Left cardiac atrium (tissue), 4 donors: ENCODE results near the gene ATP11A. TPM values are rescaled to one million over a fixed set of nuclear protein-coding genes. Genes with fewer than 3 reads are reported as not detected.
"Not testable (repeated sequence)": the region's sequence is repeated elsewhere in the genome, so short reads cannot be mapped to it uniquely, and the experiment has no call there.

Experiments used
- ATAC-seq, 2 donors: fragments of 200-7000 bp; cut with Tn5 transposase; one replicate each; pipeline ENCODE4 v1.9.1; 2020; ENCODE audit warnings: mild to moderate bottlenecking in 2 of 2, moderate library complexity in 2 of 2
- DNase-seq: peaks from one replicate; pipeline ENCODE4 v3.0.0-alpha.2; 2020
- intact Hi-C, 2 donors: fragments of 100-400 bp; cut with DNase I; formaldehyde crosslinking; loops; one replicate each; pipeline versions ENCODE4 v1.14.1 to v1.15.1; 2022 to 2023
- total RNA-seq, 2 donors: library from RNA; stranded (reverse); fragmentation: NEBNext Ultra II Directional; extraction: Animal tissue kit (Norgen Biotek cat#: 25700); gene quantifications; one replicate each; pipeline ENCODE4 v1.2.1, GENCODE V29; 2021
- donor health status: DM: no; HTN: yes; CAD: no.
- donor health status: DM: no; HTN: yes; CAD: no; lungs with severe emphysema.
- donor health status: DM: yes; HTN: yes; CAD: no.
- donor health status: Dilated cardiomyopathy.

ATP11A gene
- total RNA-seq, 2 donors from 2014 or later = 58.5 to 69.9 TPM

DNA sequence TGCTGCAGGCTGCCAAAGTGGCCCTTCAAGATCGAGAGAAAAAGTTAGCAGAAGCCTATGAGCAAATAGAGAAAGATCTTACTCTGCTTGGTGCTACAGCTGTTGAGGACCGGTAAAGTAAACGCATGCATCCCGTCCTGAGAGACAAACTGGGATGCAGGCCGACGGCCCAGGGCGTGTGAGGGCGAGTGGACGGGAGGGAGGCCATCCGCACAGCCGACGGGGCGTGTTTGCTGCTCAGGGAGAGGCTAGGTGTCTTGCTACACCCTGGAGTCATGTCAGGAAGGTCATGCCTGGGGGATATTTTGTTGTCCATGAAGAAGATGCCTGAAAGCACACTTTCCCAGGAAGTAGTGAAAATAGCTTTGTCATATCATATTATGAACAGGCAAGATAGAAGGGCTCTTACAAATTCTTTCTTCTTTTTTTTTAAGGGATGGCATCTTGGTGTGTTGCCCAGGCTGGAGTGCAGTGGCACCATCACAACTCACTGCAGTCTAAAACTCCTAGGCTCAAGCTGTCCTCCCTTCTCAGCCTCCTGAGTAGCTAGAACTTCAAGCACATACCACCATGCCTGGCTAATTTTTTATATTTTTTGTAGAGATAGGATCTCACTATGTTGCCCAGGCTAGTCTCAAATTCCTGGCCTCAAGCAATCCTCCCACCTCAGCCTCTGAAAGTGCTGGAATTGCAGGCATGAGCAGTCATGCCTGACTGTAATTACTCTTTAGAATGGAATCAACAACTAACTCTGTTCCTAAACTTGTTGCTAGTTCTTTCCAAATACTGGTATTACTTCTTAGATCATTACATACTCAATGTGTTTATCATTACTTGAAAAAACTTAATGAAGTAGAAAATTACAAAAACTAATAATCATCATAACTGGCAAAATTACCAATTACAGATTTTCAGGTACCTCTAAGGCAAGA, 161.5 kb downstream of the ATP11A start:
- intact Hi-C loops = no loop called here
- ATAC-seq (no peak), DNase-seq (no peak)

DNA sequence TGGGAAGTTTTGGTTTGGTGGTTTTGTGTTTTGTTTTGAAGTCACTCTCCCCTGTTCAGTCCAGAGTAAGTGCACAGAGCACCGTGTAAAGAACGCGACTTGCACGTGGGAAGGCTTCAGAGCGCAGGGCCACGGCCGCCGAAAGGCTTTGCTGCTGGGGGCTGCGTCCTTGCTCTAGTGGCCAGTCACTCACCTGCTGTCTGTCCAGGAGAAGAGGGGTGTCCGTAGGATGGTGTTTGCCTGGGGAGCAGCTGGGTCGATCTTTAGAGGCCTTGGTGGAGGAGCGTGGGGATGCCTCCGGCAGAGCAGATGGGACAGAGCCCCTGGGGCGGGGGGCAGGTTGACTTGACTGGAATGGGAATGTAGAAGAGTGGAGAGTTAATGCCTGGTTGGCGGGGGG, 162.6 kb downstream of the ATP11A start:
- ATAC-seq = no peak
- intact Hi-C loops = no loop called here
- DNase-seq = no peak

DNA sequence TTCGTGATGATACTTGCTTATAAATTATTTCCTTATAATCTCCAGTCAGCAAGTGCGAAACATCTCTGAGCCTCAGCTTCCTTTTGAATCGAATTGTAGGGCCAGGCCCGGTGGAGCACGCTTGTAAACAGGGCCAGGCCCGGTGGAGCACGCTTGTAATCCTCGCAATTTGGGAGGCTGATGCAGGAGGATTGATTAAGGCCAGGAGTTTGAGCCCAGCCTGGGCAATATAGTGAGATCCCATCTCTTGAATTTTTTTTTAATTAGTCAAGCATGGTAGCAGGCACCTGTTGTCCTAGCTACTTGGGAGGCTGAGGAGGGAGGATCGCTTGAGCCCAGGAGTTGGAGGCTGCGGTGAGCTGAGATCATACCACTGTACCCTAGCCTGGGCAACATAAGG, 163.0 kb downstream of the ATP11A start:
- DNase-seq (no peak), ATAC-seq (no peak)
- intact Hi-C loops = no loop called here

DNA sequence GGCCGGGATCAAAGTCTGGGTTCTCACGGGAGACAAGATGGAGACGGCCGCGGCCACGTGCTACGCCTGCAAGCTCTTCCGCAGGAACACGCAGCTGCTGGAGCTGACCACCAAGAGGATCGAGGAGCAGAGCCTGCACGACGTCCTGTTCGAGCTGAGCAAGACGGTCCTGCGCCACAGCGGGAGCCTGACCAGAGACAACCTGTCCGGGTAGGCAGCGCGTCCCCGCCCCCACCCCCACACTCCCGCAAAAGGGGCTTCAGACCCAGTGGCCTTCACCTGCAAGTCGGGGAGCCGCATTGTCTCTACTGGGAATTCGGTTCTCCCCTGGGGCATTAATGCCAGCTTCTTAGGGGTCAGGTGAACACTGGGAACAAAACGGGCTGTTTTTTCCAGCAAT, 164.5 kb downstream of the ATP11A start:
- intact Hi-C loops = no loop called here
- ATAC-seq (no peak), DNase-seq (no peak)

DNA sequence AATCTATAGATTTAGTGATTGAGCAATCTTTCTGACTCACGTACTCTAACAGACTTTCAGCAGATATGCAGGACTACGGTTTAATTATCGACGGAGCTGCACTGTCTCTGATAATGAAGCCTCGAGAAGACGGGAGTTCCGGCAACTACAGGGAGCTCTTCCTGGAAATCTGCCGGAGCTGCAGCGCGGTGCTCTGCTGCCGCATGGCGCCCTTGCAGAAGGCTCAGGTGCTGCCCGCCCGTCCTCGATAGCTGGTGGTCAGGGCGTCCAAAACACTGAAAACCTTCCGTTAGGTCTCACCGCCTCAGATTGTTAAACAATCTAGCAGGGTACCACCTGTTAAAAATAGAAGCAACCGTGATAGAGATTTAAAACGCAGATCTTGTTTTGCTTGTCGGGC, 166.0 kb downstream of the ATP11A start:
- DNase-seq (no peak), ATAC-seq (no peak)
- intact Hi-C loops = no loop called here

DNA sequence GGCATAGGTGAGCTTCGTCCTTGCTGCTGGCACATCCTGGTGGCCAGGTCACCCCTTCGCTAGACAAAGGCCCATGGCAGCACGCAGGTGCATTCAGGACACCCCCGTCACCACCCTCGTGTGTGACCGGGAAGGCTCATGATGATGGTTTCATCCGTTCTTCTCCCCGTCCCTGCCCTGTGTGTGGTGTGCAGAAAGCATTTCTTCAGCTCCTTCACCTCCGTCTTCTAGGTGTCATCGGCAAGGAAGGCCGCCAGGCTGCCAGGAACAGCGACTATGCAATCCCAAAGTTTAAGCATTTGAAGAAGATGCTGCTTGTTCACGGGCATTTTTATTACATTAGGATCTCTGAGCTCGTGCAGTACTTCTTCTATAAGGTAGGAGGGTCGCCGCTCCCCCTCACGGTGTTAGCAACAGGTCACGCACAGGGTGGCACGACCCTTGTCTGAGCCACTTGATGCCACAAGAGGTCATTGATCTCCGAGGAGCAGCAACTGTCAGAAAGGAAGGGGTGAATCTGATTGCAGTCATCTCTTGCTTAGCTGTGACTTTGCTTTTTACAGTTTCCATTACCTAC, 168.2 kb downstream of the ATP11A start:
- DNase-seq = no peak
- no peak for ATAC-seq
- intact Hi-C loops = no loop called here

DNA sequence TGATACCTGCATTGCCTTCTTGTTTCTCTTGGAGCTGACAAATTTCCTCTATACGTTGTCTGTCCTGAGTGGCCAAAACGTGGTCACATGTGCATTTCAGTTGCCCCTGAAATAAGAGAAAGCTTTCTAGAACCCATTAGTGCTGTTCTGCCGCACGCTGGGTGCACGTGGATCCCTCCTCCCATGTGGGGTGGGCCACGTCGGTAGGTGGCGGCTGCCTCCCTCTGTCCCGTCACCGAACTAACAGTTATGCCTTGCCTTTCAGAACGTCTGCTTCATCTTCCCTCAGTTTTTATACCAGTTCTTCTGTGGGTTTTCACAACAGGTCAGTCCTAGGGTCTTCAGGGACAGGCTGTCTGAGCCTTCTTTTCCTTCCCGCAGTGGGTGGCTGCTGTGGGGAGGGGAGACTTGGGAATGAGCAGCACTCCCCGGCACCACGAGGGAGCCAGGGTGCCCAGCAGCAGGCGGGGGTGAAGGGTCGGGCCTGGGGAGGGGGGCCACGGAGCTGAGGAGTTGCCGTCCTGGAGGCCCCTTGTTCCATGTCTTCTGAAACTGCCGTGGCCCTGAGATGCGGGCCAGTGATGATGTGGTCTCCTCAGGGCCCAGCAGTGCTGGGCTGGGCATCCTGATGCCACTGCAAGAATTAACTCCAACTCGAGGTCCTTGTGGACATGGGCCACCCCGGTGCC, 169.4 kb downstream of the ATP11A start:
- intact Hi-C loops = no loop called here
- ATAC-seq (peak in 1 of 2 donors; percentile 42), DNase-seq (no peak)

DNA sequence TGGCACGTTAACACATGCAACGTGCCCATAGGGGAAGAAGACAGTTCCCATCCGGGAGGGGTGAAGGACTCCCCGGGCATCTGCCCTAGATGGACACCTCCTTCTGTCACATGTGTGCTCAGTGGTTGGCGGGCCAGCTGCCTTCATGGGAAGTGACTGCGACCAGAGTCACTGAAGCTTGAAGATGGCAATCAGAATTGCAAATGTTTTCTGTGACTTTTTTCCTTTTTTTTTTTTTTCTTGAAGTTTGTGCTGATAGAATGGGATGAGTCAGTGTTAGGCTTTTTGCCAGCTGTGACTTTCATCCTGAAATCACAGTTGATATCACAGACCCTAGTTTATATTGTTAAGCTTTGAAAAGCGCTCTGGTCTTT, 170.0 kb downstream of the ATP11A start:
- intact Hi-C loops = no loop called here
- no peak for DNase-seq
- ATAC-seq = peak in 1 of 2 donors; percentile 55

DNA sequence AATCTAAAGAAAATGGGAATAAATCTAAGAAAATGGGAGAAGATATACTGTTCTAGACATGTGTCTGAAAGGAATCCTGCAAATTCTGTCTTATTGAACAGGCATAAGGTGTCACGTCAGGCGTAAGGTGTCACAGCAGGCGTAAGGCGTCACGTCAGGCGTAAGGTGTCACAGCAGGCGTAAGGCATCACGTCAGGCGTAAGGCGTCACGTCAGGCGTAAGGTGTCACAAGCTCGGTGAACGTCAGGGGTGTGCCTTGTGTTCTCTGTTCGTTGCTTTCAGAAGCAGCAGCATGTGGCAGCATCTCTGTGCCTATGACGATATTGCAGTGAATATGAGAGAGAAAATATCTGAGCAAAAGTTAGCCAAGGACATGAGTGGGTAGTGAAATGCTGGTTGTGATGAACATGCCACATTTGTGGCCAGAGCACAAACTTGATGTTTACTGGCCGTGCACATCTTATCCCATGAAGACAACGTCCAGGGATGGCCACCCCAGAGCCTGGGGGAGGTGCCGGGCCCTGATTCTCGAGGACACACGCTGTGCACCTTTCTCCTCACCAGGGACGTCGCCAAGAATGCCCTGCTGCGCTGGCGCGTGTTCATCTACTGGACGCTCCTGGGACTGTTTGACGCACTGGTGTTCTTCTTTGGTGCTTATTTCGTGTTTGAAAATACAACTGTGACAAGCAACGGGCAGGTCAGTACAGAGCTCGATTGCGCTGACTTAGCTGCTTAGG, 172.2 kb downstream of the ATP11A start:
- DNase-seq (no peak), ATAC-seq (no peak)
- intact Hi-C loops = no loop called here

DNA sequence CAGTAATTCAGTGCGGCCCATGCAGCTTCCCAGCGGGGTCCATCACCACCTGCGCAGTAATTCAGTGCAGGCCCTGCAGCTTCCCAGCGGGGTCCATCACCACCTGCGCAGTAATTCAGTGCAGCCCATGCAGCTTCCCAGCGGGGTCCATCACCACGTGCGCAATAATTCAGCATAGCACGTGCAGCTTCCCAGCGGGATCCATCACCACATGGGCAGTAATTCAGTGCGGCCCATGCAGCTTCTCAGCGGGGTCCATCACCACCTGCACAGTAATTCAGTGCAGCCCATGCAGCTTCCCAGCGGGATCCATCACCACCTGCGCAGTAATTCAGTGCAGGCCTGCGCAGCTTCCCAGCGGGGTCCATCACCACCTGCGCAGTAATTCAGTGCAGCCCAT, 173.5 kb downstream of the ATP11A start:
- DNase-seq, intact Hi-C loops, ATAC-seq: not testable (repeated sequence)

DNA sequence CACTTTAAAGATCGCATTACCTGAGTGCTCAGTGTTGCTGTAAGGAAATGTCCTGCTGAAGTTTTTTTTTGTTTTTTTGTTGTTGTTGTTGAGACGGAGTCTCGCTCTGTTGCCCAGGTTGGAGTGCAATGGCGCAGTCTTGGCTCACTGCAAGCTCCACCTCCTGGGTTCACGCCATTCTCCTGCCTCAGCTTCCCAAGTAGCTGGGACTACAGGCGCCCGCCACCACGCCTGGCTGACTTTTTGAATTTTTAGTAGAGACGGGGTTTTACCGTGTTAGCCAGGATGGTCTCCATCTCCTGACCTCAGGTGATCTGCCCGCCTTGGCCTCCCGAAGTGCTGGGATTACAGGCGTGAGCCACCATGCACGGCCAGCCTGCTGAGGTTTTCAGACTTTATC, 175.6 kb downstream of the ATP11A start:
- DNase-seq, intact Hi-C loops, ATAC-seq: not testable (repeated sequence)

DNA sequence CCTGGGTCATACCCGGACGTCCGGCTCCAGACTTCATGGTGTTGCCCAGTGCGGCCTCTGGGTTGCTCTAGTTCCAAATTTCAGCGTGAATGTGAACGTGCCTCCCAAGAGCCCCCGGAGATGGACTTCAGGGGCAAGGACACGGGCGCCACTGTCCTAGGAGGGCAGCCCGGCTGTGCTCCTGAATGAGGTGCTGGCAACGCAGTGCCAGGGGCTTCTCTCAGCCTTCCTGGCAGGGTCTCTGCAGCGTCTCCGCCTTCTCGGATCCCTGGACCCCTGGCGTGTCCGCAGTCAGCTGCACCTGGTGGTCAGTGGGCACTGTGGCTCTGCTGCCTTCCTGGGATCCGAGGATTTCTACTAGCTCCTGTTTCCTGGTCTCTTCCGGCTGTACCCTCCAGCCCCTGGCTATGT, 177.5 kb downstream of the ATP11A start:
- no peak for DNase-seq
- ATAC-seq = no peak
- intact Hi-C loops = no loop called here

DNA sequence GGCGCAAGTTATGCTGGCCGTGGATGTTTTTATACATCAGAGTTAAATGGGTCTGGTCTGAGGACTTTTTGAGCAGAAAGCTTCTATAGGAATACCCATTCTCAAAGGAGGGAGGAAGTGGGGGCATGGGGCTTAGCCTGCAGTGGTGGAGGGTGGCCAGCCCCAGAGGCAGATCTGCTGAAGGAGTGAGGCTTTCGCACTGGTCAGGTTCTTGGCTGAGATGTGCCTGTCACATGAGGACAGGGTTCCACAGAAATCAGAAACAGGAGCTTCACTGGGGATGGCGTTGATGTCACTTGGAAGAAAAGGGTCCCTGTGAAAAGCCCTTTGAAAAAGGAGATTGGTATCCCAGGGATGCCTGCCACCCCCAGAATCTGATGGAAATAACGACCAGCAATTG, 178.5 kb downstream of the ATP11A start:
- ATAC-seq (no peak), DNase-seq (no peak)
- intact Hi-C loops = no loop called here

DNA sequence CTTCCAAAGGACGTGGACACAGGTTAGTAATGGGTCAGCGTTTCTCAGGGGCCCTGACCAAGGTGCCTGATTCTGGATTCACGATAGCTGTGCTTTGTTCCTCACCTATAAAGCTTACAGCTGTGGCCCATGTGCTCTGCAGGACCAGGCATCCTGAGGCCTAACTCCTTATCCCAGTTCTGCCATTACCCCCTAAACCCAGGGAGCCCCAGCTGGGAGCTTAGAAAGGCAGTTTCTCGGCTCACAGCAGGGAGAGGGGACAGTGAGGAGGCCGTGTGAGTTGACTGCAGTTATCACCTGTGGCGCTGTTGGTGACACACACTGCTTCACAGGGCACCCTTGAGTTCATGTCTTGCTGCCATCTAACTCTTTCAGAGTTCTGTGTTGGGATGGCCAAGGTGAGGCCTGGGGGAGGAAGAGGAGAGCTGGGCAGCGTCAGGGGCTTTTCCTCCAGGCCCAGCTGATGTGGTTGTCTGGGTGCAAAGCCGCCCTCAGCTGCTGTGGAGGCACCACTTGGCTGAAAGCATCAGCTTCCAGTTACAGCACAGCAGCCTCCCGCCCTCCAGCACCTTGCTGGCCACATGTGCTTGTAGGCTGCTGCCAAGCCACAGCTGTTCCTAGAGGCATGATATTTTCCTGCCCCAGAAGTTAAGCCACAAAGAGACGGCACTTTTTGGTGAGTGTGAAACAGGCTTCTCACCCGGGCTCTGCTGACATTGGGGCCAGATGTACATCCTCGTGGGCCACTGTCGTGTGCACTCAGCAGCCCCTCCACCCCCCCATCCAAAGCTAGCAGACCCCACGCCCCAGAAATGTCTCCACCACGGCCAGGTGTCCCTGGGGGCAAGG, 179.6 kb downstream of the ATP11A start:
- DNase-seq = no peak
- ATAC-seq = no peak
- intact Hi-C loops = loop anchor here (10.0 kb wide), 2 partner anchors 225 to 255 kb away; no protein-coding TSS in a partner anchor

DNA sequence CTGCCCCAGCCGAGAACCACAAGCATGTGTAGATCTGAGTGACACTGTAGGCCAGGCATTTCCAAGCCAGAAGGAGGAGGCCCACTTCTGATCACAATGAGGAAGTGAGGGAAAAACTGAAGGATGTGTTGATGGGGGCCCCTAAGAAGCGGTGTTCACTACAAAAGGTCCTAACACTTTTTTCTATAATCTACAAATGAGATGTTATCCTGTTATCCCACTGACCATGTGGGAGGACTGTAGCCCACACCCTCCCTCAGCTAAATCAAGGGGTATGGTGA, 180.2 kb downstream of the ATP11A start:
- DNase-seq = no peak
- no peak for ATAC-seq
- intact Hi-C loops = loop anchor here (10.0 kb wide), 2 partner anchors 225 to 255 kb away; no protein-coding TSS in a partner anchor

DNA sequence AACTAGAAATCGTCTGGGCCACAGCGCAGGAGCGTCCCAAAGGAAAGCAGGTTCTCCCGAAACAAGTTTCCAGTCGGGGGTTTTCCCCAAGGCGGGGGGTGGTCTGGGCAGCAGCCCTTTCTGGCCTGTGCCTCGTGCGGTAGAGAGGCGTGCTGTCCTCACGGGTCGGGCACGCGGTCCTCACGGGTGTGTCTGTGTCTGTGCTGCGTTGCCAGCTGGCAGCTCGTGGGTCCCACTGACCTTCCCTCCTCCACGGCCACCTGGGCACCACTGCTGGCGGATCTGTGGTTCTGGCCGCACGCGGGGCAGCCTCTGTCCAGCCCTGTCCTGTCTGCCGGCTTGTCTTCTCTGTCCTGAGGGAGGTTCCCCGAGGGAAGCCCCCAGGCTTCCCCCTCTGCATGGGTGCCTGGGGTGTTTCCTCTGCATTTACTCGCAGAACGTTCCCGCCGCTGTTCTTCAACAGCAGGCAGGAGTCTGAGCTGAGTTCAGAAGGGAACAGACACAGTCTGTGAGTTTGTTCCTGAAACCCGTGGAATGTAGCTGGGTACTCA, 181.0 kb downstream of the ATP11A start:
- intact Hi-C loops = loop anchor here (10.0 kb wide), 2 partner anchors 226 to 256 kb away; no protein-coding TSS in a partner anchor
- no peak for DNase-seq

DNA sequence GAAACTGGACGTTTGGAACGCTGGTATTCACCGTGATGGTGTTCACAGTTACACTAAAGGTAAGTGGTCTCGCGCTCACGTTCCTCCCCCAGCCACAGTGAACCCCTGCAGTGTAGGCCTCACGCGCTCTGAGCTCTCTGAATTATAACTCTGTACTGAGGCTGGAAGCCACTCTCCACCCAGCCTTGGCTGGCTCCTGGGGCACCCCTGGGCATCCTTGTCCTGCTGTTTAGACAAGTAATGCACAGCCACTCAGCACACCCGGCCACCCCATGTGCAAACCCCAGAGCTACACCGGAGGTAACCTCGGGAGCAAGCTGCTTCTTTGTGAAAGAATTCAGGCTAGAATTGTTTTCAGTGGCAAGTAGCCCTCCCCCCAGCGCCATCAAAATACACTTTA, 181.9 kb downstream of the ATP11A start:
- intact Hi-C loops = loop anchor here (10.0 kb wide), 2 partner anchors 227 to 257 kb away; no protein-coding TSS in a partner anchor
- ATAC-seq = no peak

More for the DNA sequence above, 181.0 kb downstream of the ATP11A start:
- ATAC-seq = no peak

More for the DNA sequence above, 181.9 kb downstream of the ATP11A start:
- DNase-seq = no peak
